Activated naive CD4-positive, alpha-beta T cell treated with anti-CD3 and anti-CD28 coated beads, Interleukin-2, amount 50 U/mL, for 16 hours (primary cell): ENCODE measurements around the gene FAM114A1.
"Not testable (repeated sequence)": the region's sequence is repeated elsewhere in the genome, so short reads cannot be mapped to it uniquely, and the experiment has no call there.

Experiments
- DNase-seq: peaks from one replicate; pipeline ENCODE4 v3.0.0-alpha.2; 2020

The FAM114A1 gene

DNA sequence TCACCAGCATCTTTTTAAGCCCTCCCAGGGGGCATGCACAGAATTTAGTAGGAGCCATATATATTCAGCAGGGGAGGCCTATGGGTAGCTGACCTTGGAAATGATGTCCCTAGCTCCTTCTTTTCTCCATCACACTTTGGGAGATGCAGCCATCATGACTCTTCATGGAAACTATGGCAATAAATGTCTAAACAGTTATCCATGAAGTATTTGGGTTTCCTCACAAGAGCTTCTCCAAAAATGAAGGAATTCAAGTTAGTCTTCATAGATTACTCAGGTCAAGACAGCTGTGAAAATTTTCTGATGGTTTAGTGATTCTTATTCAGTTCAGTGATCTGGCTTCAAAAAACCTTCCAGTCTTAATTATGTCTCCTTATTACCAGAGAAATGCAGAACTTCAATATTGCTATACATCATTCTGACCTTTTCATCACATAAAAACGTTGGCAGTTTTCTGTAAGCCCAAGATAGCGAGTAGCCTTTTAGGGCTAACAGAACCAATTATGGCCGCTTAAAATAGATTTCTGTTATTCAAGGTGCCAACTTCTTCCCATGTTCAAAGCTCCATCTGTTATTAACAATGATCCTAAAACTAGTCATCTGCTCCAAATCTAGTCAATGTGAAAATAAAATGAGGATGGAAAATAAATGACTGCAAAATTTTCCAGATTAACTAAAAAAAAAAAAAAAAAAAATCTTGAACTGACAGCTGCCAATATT lies 112.1 kb downstream of the FAM114A1 start:
- no peak for DNase-seq

GRCh38 chr4:38980903-38981676 lies 113.5 kb downstream of the FAM114A1 start:
- no peak for DNase-seq

DNA sequence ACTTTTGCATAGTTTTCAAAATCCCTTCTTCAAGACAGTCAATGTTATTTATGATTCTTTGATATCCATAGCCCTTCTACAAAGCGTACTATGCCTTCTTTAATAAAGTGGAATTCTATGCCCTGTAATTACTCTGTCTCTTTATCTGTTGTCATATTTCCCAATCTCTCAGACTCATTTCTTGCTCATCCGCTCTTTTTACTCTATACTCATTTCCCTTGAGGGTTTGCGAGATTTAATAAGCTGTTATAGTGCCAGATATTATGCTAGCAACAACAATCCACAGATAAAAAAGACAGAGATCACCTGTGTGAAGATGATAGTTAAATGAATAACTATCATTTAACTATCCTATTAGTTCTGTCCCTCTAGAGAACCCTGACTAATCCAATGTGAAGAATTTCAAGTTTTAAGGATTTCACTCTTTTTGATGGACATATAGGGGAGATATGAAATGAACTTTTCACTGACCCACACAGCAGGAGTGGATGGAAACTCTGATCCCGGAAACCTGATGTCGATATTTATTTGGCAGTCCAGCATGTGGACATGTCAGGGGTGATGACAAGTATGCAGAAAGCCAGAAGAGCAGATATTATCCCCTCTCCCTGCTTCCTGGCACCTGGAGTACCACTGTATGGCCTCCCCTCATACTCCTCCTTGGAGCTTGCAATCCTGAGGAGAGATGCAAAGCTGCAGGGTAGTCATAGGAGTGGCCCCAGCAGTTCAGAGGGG lies 114.9 kb downstream of the FAM114A1 start:
- DNase-seq = no peak

DNA sequence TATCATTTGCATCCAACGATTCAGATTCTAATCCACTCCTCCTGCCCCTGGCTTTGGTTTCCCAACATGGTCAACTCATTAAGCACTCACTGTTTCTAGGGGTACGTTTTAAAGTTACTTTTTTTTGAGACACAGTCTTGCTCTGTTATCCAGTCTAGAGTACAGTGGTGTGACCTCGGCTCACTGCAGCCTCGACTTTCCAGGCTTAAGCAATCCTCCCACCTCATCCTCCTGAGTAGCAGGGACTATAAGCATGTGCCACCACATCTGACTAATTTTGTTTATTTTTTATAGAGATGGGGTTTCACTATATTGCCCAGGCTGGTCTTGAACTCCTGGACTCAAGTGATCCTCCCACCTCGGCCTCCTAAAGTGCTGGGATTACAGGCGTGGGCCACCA lies 115.7 kb downstream of the FAM114A1 start:
- no peak for DNase-seq

GRCh38 chr4:38983787-38984598 lies 116.4 kb downstream of the FAM114A1 start:
- no peak for DNase-seq

GRCh38 chr4:38985410-38986100 lies 117.9 kb downstream of the FAM114A1 start:
- DNase-seq = no peak

DNA sequence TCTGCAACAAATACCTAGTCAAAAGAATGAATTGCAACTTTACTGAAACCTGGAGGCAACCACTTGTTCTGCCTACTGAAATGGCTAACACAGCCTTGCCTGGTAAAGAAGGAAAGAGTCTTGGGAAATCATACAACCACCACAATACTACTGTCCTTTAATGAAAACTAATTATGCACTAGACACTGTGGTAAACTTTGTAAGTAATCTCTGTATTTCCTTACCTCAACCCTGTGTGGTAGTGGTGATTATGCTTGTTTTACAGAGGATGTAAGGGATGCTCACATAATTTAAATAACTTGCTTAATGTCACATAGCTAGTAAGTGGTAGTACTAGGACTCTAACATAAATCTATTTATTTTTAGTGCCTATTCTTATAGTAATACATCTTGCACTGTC lies 119.9 kb downstream of the FAM114A1 start:
- no peak for DNase-seq

- not testable (repeated sequence) for DNase-seq
These were observed 120.7 kb downstream of the FAM114A1 start for GRCh38 chr4:38988353-38988752.

- no peak for DNase-seq
These were observed 121.9 kb downstream of the FAM114A1 start for GRCh38 chr4:38989487-38989886.

DNA sequence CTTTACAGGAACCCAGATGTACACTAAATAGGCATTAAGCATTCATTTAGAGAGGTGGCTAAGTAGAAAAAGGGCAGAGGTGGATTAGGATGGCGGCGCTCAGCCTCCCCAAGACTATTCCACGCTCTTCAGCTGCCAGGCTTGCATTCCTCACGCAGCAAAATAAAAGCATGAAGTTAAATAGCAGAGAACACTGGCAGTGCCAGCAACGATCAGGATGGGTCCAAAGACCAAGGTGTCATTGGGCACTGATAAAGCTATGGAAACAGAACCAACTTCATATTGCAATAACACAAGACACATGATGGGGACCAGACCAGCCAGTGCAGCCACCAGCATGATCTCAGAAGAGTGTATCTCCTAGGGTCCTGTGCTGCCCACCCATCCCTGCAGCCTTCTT lies 122.6 kb downstream of the FAM114A1 start:
- DNase-seq = no peak

DNA sequence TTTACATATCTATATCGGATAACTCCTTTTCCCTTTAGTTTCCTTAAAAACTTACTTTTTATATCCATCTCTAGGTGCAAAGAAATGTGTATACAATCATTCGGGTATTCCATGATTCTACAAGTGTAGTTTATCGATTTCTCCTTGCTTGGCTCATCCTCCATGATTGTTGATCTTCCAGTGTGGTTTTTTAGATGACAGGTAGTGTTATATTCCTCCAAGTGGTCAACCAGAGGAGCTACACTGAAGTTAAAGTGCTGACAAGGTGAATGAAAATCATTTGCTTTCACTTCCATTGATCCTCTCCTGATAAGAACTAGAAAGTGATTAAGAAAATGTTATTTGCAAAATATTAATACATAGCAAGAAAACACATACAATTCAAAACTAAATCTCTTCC lies 126.1 kb downstream of the FAM114A1 start:
- DNase-seq = no peak

DNA sequence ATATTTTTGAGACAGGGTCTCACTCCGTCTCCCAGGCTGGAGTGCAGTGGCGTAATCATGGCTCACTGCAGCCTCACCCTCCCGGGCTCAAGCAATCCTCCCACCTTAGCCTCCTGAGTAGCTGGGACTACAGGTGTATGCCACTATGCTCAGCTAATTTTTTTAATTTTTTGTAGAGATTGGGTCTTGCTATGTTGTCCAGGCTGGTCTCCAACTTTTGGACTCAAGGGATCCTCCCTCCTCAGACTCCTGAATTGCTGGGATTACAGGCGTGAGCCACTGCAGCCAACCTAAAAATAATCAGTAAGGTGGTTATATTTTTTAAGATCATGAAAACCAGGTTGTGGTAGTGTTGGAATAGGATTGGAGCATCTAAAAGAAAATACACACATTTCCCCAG lies 126.5 kb downstream of the FAM114A1 start:
- DNase-seq = no peak
